GM21515 (cell line): ENCODE data around the gene PHLPP2.
"Not testable (repeated sequence)": the region's sequence is repeated elsewhere in the genome, so short reads cannot be mapped to it uniquely, and the experiment has no call there.

Experiments
- ATAC-seq: cut with Tn5 transposase; IDR thresholded peaks from one replicate; pipeline ENCODE4 v1.9.1; 2021; ENCODE audit not compliant: unreplicated experiment

The PHLPP2 gene

DNA sequence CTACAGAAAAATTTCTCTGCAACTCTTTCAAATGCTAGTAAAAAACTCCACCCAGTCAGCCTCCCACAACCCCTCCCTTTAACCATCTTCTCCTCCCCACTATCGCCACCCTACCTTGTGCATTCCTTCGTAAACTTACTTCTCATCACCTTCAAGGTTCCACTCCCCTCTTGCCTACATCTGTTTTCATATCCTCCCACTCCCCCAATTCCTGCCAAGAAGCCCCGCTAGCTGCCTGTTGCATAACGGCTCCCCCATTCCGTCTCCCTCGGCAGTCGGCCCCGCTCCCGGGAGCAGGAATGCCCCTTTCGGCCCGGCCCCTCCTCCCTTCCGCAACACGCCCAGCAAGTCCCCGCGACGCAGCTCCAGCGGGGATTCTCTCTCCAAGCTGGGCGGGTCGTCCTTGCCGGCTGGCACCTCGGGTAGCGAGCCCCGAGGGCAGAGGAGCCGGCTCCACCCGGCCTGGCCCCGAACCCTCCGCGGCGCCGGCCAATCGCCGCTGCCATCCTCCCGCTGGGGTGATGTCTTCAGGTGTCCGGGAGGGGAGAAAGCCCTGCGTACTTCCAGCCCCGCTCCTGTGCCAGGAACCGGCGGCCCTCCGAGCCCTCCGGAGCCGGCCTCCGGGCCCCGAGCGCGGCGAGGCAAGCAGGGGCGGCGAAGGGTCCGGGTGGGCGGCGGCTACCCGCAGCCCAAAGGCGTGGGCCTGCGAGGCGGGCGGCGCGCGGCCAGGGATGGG is 1.5 kb downstream of the PHLPP2 start:
- ATAC-seq = peak; percentile 32

DNA sequence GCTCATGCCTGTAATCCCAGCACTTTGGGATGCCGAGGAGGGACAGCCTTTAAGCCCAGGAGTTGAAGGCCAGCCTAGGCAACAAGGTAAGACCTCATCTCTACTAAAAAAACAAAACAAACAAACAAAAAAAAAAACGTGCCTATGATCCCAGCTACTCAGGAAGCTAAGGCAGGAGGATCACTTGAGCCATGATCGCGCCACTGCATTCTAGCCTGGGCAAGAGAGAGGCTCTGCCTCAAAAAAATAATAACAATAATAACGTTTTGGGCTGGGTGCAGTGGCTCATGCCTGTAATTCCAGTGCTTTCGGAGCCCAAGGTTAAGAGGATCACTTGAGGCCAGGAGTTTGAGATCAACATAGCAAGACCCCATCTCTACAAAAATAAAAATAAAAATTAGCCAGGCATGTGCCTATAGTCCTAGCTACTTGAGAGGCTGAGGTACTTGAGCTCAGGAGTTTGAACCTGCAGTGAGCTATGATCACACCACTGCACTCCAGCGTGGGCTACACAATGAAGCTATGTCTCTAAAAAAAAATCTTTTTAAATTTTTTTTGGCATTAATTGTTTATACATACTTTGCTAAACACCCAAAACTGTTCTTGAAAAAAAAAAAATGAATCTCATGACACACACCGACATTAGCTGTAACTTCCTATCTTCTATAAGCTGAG is 3.3 kb downstream of the PHLPP2 start:
- ATAC-seq = no peak

DNA sequence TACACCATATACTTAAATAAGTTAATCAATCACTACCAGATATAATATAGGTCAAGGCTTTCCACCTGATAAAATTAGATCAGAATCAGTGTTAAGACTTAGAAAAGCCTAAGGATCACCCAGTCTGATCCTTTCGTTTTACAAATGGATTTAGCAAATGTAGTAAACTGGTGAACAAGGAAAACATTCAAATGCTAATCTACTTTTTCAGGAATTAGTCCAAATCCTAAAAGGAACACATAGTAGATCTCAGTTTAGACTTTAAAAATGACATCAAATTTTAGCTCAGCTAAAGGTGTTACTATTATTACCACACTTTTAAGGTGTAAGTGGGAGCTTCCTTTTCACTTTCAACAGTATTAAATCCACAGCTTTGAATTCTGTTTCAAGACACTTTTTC is 12.0 kb downstream of the PHLPP2 start:
- ATAC-seq = no peak

DNA sequence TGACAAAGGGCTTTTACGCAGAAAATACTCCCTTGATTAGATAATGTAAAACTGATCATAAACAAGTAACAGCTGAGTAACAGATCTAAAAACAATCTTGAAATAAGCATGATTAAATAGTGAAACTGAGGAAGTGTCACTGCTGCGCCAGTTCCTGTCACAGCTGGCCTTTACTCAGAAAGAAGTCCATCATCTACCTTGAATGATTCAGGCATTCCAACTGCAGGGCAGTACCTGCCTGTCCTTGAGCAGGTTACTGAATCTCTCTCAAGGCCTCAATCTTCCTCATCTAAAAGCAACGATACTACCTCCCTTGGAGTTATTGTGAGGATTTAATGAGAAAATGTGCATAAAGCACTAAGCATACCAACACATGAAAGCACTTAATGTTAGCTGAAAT is 12.7 kb downstream of the PHLPP2 start:
- ATAC-seq = no peak

DNA sequence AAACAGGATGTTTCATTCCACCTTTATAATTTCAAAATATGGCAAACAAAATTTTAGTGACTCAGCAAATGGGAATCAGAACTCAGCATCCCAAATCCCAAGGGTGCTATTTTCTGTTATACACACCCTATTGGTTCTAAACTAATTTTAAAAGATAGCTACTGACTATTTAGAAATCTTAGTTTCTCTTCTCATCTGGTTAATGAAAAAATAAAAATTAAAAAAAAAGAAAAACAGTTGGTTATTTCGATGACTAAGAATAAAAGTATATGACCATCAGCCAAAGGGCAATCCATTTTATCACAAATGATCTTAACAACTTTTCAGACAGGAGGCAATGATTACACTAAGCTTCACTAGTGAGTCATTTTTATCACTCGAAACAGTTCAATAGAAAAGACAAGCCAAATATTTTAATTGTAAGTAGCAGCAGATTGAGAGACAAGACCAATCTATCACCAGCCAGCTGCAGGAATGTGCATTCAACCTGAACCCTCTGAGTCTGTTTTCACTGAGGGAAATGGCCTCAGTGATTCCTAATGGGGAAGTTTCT is 15.2 kb downstream of the PHLPP2 start:
- ATAC-seq = no peak

DNA sequence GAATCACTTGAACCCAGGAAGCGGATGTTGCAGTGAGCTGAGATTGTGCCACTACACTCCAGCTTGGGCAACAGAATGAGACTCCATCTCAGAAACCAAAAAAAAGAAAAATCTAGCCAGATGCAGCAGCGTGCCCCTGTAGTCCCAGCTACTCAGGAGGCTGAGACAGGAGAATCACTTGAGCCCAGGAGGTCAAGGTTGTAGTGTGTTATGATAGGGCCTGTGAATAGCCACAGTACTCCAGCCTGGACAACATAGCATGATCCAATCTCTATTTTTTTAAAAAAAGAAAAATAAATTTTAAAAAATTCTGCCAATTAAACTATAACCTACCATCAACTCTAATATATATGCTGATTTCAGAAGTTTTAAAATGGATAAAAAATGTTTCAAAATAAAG is 15.8 kb downstream of the PHLPP2 start:
- no peak for ATAC-seq

DNA sequence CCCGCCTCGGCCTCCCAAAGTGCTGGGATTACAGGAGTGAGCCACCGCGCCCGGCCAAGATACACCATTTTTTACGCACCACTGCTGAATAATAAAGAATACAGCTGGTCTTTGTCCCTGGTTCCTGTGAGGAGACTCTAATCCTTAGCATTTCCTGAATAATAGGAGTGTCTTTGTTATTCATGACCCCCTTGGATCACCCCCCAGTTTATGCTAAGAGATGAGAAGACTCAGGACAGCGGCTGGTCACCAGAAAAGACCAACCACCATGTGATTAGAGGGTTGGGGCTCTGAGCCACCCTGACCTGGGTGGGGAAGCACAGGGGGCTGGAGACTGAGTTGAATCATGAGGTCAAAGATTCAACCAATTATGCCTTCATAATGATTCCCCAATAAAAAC is 17.3 kb downstream of the PHLPP2 start:
- no peak for ATAC-seq

DNA sequence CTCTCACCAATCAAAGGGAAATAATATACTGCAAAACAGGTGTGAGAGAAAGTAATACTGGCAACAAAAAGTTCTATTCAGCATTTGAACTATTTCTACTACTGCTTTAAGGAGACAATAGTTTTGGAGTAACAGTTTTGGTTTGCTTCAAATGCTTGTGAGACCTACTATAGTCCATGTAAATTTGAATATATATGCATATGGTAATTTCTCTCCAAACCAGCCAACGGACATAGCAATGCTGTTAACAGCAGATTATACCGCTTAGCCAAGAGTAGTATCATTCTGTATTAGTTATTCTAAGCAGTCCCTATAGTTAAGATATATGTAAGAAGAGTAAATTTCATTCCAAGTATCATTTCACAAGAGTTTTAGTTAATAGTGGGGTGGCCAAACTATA is 18.5 kb downstream of the PHLPP2 start:
- no peak for ATAC-seq

DNA sequence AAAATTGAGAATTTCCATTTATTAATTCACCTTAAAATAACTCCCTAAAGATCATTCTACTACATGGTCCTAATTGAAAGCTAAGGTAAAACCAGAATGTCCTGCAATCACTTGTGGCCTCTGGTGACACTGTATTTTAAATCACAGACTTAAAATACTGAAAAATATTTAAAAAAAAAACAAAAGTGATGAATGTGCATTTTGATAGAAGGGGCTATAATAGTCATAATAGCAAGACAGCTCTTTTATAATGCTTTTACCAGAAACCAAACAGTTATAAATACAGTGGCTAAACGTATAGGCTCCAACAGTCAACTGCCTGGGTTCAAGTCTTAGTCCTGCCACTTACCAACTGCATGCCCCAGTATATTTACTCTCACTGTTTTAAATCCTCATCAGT is 21.2 kb downstream of the PHLPP2 start:
- ATAC-seq = no peak

DNA sequence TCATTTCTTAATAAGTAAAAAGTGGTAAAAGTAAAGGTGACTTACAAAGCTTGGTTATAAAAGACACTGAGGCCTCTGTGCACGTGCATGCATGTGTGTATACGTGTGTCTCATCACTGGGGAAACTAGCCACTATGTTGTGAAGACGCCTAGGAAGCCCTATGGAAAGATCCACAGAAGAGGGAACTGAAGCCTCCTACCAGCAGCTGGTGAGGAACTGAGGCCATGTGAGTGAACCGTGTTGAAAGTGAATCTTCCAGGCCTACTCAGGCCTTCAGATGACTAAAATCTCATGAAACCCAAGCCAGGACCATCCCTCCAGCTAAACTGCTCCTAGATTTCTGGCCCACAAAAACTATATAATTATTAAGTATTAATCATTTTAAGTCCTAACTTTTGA is 23.7 kb downstream of the PHLPP2 start:
- no peak for ATAC-seq

DNA sequence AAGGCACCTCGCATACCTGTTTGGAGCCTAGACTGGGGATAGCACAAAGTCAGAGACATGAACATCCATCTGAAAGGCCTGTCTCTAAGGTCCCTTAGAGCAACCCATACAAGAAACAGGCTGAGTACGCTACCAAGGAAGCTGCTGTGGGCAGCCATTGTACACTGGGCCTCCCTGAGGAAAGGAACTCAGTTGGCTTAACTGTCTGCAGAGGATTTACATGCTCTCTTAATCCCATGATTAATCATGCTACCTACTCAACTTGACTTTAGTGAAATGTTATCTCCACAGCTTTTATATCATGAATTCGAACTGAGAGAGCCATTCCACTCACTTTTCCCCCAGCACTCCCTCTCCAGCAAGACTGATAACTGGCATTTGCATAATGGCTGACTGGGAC is 26.0 kb downstream of the PHLPP2 start:
- ATAC-seq = no peak

DNA sequence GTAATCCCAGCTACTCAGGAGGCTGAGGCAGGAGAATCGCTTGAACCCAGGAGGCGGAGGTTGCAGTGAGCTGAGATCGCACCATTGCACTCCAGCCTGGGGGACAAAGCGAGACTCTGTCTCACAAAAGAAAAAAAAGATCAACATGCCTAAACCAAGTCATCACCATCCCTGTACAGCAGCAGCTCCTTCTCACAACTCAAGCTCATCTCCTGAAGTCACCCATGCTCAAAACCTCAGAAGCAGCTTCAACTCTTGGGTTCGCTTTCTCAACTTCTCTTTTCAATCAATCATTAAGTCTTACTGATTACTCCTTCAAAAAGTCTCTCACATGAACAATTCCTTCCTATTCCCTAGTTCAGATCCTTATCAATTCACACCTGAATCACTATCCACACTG is 31.3 kb downstream of the PHLPP2 start:
- ATAC-seq = no peak

DNA sequence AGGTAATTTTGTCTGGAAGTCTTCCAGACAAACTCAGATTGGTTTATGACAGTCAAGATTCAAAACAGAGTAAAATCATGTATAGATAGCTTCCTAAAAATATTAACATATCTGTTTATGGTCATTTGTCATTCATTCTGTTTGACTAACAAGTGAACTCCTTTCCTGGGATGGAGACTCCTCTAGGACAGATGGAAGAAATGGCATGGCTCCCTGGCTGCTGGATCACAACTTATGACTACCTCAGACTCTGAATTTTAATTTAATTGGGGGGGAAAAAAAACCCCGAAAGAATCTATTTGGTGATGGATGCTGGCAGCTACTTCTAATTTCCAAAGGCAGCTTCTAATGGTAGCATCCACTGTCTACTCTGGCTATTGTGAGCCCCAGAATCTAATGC is 34.6 kb downstream of the PHLPP2 start:
- no peak for ATAC-seq

DNA sequence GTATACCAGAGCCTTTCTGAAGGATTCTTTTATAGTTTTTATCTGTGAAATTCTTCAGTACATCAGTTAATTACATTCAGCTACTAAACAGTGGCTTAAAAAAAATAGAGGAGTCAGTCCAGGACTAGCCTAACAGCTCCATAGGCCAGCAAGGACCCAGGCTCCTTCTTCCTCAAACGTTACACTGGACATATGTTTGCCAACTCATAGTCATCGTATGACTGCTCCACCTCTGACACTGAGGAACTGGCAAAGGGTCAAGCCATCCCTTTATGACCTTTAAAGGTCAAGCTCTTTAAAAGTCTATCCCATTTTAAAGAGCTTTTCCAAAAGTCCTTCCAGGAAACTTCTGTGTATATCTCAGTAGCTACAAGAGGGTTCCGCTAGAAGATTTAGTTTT is 36.6 kb downstream of the PHLPP2 start:
- ATAC-seq = no peak

DNA sequence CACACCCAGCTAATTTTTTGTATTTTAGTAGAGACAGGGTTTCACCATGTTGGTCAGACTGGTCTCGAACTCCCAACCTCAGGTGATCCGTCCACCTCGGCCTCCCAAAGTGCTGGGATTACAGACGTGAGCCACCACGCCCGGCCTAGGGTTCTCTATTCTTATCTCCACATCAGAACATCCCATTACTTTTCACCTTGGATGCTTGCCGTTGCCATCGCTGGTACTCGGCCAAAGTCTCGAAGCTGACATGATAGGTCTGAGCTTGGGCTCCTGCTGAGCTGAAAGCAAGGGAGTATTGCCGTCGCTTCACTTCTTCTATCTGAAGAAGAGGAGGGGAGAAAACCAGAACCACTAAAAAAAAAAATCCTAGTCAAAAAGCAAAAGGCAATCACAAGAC is 40.2 kb downstream of the PHLPP2 start:
- ATAC-seq = not testable (repeated sequence)

DNA sequence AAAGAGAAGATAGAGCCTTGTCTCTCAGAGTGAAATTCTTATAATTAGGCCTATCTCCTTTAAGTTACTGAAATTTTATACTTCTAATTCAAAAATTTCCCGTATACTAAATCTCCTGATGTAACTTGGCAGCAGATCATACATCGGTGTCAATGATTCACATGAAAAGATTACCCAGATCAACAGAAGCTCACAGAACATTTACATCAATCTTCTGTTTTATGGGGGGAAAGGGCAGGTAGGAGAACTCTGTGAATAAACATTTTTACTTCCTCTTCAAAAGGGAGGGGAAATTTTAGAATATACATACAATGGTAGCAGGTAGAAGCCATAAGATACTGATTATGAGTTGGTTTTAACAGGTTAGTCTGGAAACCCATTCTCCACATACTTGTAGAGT is 43.1 kb downstream of the PHLPP2 start:
- ATAC-seq = no peak

DNA sequence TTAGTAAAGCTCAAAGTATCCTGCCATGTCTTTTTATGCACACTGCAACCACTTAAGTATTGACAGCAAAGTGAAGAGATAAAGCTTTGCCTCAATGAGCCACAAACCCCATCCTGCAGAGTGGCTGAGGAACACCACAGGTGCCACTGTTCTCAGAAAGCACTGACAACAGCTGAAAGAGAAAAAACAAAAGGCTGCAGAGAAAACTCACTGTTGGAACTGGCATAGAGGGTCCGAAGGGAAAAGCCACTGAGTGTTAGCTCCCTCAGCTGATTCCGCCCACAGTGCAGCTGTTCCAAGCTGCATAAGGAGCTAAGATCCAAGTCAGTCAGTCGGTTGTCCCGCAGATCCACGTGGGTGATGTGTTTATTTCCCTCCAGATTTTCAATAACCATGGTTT is 48.3 kb downstream of the PHLPP2 start:
- no peak for ATAC-seq

DNA sequence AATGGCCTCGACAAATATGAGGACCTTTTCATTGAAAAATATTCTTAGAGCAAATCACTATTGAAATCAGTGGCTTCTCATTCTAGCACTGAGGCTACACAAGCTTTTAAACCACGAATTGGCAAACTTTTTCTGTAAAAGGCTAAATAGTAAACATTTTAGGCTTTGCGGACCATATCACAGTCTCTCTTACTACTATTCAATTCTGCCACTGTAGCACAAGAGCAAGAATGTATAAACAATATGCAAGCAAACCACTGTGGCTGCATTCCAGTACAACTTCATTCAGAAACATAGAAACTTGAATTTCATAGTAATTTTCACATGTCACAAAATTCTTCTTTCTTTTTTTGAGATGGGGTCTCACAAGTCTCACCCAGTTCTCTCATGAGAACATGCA is 49.1 kb downstream of the PHLPP2 start:
- ATAC-seq = no peak

DNA sequence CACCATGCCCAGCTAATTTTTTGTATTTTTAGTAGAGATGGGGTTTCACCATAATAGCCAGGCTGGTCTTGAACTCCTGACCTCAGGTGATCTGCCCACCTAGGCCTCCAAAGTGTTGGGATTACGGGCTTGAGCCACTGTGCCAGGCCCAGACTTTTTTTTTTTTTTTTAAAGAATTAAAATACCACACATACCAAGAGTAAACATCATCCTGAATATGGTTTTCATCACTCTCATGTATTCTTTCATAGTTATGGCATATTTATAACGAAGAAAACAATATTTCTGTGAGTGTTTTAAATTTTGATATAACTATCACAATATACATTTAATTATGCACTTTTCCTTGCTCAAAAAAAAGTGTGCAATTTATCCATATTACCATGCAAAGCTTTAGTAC is 50.3 kb downstream of the PHLPP2 start:
- no peak for ATAC-seq

DNA sequence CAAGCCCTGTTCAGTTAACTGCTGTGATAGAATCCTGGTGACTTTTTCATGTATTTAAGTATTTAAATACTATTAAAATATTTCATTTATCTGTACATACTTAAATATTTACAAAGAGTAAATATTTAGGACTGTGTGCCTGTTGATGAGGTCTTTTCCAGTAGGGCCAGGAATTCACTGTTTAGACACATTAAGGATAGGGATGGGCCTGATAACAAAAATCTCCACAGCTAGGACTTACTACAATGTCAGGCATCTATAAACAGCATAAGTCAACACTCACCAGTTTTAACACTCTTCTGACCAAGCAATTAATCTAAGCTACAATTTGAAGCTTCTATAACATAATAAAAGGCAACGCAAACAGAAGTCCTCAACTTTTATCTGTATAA is 50.9 kb downstream of the PHLPP2 start:
- ATAC-seq = no peak

DNA sequence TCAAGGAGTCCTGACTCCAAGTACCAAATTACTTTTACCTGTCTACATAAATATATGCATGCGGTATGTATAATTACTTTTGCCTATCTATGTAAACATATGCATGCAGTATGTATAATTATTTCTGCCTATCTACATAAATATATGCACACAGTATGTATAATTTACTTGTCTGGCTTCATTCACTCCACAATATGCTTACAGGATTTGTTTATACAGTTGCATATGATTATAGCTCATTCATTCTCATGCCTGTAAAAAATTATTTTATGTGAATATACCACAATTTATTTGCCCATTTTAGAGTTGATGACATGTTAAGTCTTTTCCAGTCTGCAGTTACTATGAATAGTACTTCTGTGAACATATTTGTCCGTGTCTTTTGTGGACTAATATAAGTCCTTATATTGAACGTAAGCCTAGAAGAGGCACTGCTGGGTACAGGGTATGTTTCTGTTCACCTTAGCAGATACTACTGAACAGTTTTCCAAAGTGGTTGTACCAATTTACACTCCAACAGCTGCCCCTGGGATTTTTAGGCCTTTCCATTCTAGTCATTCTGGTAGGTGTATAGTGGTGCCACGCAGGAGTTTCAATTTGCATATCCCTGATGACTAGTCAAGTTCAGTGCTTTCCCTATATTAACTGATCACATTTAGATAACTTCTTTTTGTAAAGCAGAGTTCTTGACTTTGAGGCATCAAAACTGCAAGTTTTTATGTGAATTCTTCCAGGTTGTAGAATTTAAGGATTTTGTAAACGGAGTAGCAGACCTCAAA is 51.5 kb downstream of the PHLPP2 start:
- ATAC-seq = no peak

DNA sequence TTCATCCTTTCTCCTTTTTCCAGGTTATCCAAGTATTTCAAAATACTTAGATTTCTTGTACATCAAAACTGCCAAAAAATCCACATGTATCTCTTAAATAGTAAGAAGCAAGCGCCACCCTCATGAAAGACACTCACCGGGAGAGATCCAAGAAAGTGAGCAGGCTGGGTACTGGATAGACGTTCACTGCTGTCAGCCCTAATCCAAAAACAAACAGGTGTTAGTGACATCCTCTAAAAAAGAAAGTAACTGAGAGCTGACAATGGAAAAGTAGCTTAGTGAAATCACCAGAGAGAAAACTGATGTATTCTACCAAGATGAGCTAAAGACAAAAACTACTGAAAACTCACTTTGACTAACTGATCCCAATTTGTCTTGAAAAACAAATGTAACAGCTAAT is 52.4 kb downstream of the PHLPP2 start:
- no peak for ATAC-seq
